Muscle layer of colon (tissue), 2 donors: ENCODE data around the gene NOC4L.
"Not testable (repeated sequence)": the region's sequence is repeated elsewhere in the genome, so short reads cannot be mapped to it uniquely, and the experiment has no call there.

Source experiments
- H3K27ac ChIP-seq: one replicate; pipeline ENCODE4 v1.7.0; 2013; ENCODE audit warnings: low read depth, mild to moderate bottlenecking, low read length, moderate library complexity
- H3K27me3 ChIP-seq, 2 donors: one replicate each; pipeline ENCODE4 v1.7.0; 2013; ENCODE audit warnings: low read length in 2 of 2, mild to moderate bottlenecking in 2 of 2; ENCODE audit not compliant: insufficient read depth in 2 of 2, control insufficient read depth in 1 of 2
- H3K36me3 ChIP-seq: one replicate; pipeline ENCODE4 v1.7.0; 2013; ENCODE audit warnings: mild to moderate bottlenecking, low read length; ENCODE audit not compliant: insufficient read depth
- H3K4me1 ChIP-seq: one replicate; pipeline ENCODE4 v1.7.0; 2013; ENCODE audit warnings: mild to moderate bottlenecking, low read length; ENCODE audit not compliant: insufficient read depth
- H3K4me3 ChIP-seq, 2 donors: one replicate each; pipeline ENCODE4 v1.7.0; 2013; ENCODE audit warnings: low read length in 2 of 2, low read depth in 1 of 2, mild to moderate bottlenecking in 1 of 2, moderate library complexity in 1 of 2
- H3K9ac ChIP-seq: one replicate; pipeline ENCODE4 v1.7.0; 2013; ENCODE audit warnings: low read length
- H3K9me3 ChIP-seq: one replicate; pipeline ENCODE4 v1.7.0; 2013; ENCODE audit warnings: mild to moderate bottlenecking, low read length
- donor health status: abdominal sarcoma.
- donor health status: Adenocarcinoma of cecum.

NOC4L gene

DNA sequence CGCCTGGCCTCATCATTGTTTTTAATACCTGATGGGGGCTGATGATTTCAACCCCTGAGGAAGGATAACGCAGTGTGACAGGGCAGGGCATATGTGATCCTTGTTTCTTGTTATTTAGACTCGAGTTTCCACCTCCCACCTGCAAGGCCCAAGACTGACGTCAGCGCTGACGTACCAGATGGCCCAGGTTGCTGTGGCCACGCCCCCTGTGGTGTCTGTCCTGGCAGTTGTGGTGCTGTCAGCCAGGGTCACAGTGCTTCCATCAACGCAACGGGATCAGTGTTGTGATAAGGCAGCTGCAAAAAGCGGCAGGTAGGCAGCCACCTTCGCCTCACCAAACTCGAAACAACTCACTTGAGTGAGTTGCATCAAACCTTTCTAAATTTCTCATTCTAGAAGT lies 18.5 kb upstream of the NOC4L start:
- Histone ChIP-seq H3K4me1 (no peaks in the 10 kb centered on the region), H3K9me3 (no peaks in the 10 kb centered on the region), H3K27me3 (no peaks in the 10 kb centered on the region), H3K36me3 (peaks cover 66% of the 10 kb centered on the region), H3K9ac (no peak overlapping the region), H3K27ac (no peak overlapping the region), H3K4me3 (no peak overlapping the region)

DNA sequence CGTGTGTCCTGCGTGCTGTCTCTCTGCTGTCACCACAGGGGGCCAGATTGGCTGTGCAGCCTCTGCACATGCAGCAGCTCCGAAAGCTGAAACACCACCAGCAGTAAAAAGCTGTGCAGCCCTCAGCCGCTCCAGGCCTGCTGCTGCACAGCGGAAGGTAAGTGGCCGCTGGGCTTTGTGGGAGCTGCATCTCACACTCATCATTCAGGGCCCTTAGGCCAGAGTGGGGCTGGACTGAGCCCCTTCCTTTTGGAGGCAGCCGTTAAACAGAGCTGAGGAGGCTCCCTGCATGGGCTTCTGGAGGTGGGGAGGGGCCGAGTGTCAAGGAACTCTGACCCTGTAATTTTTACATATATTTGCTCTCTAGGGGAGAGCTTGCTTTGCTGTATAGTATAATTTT lies 17.2 kb upstream of the NOC4L start:
- Histone ChIP-seq H3K4me1 (no peaks in the 10 kb centered on the region), H3K36me3 (peaks cover 58% of the 10 kb centered on the region), H3K27me3 (no peaks in the 10 kb centered on the region), H3K9ac (no peak overlapping the region), H3K27ac (no peak overlapping the region), H3K4me3 (no peak overlapping the region), H3K9me3 (no peaks in the 10 kb centered on the region)

DNA sequence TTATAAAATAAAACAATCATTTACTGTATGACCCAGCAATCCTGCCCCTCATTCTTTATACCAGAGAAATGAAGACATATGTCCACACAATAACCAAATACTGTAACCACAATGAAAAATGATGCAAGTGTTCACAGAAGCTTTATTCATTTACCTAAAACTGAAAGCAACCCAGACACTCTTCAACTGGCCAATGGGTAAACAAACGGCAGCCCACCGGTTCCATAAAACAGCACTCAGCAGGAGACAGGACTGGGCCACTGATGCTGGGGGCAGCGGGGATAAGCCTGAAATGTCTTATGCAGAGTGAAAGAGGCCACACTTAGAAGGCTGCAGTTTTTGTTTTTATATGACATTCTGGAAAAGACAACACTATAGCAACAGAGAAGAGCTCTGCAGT lies 15.2 kb upstream of the NOC4L start:
- H3K9ac ChIP-seq, result no peak overlapping the region
- no peak overlapping the region for H3K4me3 ChIP-seq
- no peak overlapping the region for H3K27ac ChIP-seq
- H3K4me1 ChIP-seq, result no peaks in the 10 kb centered on the region
- no peaks in the 10 kb centered on the region for H3K27me3 ChIP-seq
- no peaks in the 10 kb centered on the region for H3K9me3 ChIP-seq
- H3K36me3 ChIP-seq, result peaks cover 48% of the 10 kb centered on the region

DNA sequence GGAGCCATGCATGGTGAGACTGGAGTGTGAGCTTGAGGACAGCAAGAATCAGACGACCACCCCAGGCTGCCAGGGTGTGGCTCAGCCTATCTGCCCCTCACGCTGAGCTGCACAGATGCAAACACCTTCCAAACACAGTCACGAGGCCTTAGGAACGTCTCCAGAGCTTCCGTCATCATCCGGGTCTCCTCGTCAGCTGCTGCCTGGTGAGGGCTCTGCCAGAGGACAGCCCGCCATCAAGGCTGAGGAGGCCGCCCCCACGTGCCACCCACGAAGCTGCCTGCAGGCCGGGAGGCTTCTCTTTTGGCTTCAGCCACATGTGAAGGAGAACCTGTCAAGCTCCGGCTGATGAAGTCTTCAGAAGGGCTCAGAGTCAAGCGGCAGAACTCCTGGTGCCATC lies 13.6 kb upstream of the NOC4L start:
- Histone ChIP-seq H3K4me3 (no peak overlapping the region), H3K4me1 (no peaks in the 10 kb centered on the region), H3K27me3 (no peaks in the 10 kb centered on the region), H3K9ac (no peak overlapping the region), H3K9me3 (no peaks in the 10 kb centered on the region), H3K36me3 (peaks cover 35% of the 10 kb centered on the region), H3K27ac (no peak overlapping the region)

DNA sequence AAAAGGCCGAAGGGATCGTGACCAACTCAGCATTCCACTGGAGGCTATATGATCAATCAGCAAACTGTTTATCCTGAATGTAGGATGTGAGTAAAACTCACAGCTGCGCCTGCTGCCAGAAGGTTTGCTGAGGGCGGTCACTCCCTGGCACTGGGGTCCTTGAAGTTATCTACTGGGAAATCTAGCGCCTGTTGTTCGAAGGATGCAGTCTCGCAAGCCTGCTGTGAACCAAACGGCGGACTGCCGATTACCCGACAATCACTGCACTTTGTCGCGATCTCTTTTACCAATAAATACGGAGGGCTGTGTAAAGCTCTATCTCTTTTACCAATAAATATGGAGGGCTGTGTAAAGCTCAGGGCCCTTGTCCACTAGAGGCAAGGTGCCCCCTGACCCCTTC lies 13.0 kb upstream of the NOC4L start:
- H3K36me3 ChIP-seq, result peaks cover 31% of the 10 kb centered on the region
- no peaks in the 10 kb centered on the region for H3K9me3 ChIP-seq
- no peak overlapping the region for H3K27ac ChIP-seq
- H3K9ac ChIP-seq, result no peak overlapping the region
- H3K4me1 ChIP-seq, result no peaks in the 10 kb centered on the region
- no peaks in the 10 kb centered on the region for H3K27me3 ChIP-seq
- H3K4me3 ChIP-seq, result no peak overlapping the region

DNA sequence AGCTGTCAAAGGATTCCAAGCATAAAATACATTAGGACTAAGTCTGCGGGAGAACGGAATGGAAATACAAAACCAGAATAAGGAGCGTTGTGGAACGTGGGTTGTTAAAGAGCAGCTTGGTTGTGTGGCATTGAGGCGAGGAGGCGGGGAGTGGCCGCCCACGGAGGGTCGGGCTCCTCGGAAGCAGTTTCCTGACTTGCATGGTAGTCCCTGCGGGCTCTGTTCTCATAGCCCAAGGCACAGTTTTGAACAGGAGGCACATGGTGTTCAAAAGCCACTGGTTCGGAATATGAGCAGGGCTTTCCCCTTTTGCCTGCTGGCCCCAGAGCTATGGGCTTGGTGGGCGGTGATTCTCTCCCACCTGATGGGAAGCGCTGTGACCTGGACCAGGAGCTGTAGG lies 12.3 kb upstream of the NOC4L start:
- no peak overlapping the region for H3K4me3 ChIP-seq
- H3K27ac ChIP-seq, result no peak overlapping the region
- peaks cover 24% of the 10 kb centered on the region for H3K36me3 ChIP-seq
- no peaks in the 10 kb centered on the region for H3K4me1 ChIP-seq
- no peaks in the 10 kb centered on the region for H3K27me3 ChIP-seq
- H3K9me3 ChIP-seq, result no peaks in the 10 kb centered on the region
- no peak overlapping the region for H3K9ac ChIP-seq

DNA sequence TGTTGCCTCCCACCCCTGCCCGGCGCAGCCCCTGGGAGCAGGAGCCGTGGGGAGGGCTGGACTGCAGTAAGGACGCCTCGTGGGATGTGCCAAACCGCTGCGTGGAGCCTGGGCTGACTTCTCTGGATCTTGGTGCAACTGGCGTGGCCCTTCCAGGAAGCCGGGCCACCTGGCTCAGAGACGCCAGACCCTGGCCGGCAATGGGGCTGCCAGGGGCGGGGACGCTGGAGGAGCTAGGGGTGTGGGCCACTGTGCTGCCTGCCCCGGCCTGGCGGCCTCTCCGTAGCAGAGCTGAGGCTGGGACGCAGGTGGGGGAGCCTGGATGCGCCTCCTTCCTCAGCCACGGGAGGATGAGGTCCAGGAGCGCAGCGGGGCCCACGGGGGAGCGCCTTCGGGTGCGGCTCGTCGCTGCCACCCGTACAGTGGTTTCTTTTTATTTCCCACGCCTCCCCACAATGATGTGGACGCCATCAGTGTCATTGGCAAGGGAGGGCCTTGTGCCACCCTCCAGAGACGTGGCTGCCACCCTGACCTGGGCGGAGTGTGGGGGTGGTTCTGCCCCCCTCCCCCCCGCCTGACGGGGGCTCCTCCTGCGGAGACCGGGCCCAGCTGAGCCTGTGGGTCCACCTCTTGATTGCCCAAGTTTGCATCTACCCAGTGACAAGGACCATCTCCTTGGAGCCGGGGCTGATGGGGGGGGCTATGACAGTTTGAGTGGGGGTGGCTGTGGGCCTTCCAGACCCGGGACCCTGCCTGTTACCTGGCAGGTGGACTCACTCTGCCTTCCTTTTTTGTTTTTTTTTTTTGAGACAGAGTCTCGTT lies 11.4 kb upstream of the NOC4L start:
- Histone ChIP-seq H3K4me1 (no peaks in the 10 kb centered on the region), H3K27ac (no peak overlapping the region), H3K36me3 (peaks cover 15% of the 10 kb centered on the region), H3K9ac (no peak overlapping the region), H3K9me3 (no peaks in the 10 kb centered on the region), H3K4me3 (no peak overlapping the region), H3K27me3 (no peaks in the 10 kb centered on the region)

DNA sequence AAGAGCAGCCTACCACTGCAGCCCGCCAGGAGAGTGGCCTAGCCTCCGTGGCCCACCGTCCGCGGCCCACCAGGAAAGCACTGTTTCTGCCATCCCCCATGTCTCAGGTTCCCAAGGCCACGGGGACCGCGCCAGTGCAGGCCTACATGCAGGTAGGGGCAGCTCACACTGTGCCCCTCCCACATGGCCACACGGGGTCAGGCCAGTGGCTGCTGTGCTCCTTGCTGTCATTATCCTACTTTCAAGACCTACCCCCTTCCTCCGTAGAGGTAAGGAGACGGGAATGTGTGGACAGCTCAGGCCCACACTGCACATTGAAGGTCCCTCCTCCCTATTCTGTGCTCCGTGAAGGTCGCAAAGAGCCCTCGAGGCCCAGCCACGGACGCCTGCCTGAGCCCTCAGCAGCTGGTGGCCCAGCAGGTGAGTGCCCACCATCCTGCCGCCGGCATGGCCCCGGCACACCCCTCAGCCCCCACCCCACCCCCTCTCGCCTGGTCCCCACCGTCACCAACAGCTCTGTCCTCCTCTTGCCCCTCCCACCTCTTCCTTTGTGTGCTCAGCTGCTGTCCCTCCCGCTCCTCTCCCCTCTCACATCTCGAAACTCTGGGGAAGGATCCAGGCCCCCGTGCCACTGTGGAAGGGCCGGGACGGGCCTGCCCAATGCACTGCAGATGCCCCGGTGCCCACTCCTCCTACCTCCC lies 10.2 kb upstream of the NOC4L start:
- H3K9me3 ChIP-seq, result no peaks in the 10 kb centered on the region
- no peaks in the 10 kb centered on the region for H3K4me1 ChIP-seq
- no peak overlapping the region for H3K4me3 ChIP-seq

DNA sequence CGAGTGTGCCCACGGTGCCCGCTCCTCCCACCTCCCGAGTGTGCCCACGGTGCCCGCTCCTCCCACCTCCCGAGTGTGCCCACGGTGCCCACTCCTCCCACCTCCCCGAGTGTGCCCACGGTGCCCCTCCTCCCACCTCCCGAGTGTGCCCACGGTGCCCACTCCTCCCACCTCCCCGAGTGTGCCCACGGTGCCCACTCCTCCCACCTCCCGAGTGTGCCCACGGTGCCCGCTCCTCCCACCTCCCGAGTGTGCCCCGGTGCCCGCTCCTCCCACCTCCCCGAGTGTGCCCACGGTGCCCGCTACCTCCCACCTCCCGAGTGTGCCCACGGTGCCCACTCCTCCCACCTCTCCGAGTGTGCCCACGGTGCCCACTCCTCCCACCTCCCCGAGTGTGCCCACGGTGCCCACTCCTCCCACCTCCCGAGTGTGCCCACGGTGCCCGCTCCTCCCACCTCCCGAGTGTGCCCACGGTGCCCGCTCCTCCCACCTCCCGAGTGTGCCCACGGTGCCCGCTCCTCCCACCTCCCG lies 9.5 kb upstream of the NOC4L start:
- H3K4me1 ChIP-seq, H3K9ac ChIP-seq, H3K4me3 ChIP-seq, H3K27ac ChIP-seq, H3K27me3 ChIP-seq, H3K9me3 ChIP-seq, H3K36me3 ChIP-seq: not testable (repeated sequence)

More for the DNA sequence above, 10.2 kb upstream of the NOC4L start:
- Histone ChIP-seq H3K36me3 (peaks cover 2% of the 10 kb centered on the region), H3K27ac (no peak overlapping the region), H3K9ac (no peak overlapping the region), H3K27me3 (no peaks in the 10 kb centered on the region)

DNA sequence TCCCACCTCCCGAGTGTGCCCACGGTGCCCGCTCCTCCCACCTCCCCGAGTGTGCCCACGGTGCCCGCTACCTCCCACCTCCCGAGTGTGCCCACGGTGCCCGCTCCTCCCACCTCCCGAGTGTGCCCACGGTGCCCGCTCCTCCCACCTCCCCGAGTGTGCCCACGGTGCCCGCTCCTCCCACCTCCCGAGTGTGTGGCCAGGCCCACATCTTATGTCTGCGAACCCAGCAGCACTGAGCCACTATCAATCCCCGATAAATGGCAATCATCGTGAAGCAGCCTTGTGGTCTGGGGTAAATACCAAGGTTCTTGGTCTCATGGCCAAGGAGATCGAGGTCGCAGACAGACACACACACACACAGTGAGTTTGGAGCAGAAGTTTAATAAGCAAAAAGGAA lies 8.0 kb upstream of the NOC4L start:
- not testable (repeated sequence) for H3K27ac ChIP-seq, H3K9me3 ChIP-seq, H3K27me3 ChIP-seq, H3K4me3 ChIP-seq, H3K9ac ChIP-seq, H3K4me1 ChIP-seq
- peaks cover 20% of the 10 kb centered on the region for H3K36me3 ChIP-seq

DNA sequence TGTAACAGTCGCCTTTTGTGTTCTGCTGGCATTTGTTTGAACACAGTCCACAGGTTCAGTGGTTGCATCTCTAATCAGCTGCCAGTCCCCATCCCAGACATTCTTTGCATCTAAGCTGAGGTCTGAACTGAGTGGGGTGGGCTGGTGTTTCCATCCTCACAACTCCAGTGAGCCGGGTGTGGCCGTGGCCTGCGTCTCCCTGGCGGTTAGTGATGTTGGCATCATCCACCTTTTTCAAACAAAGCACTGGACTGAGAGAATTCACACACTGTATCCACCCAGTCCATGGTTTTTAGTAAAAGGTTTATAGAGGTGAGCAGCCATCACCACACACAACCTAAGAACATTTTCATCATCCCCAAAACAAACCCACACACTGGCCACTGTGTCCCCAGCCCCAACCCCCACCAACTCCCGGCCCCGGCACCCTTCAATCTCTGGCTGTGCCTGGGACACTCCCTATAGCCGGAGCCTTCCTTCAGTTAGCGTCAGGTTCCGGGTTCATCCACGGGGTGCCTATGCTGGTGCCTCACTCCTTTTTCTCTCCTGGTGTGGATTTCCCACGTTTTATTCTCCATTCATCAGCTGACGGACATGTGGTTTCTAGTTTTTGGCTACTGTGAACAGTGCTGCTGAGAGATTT lies 6.7 kb upstream of the NOC4L start:
- H3K9ac ChIP-seq, result no peak overlapping the region
- H3K36me3 ChIP-seq, result peaks cover 31% of the 10 kb centered on the region
- H3K27ac ChIP-seq, result no peak overlapping the region

More for the DNA sequence above, 6.7 kb upstream of the NOC4L start:
- Histone ChIP-seq H3K9me3 (no peaks in the 10 kb centered on the region), H3K4me3 (no peak overlapping the region), H3K27me3 (no peaks in the 10 kb centered on the region), H3K4me1 (peaks cover 3% of the 10 kb centered on the region)
